HG03139 (cell line): ENCODE data around the gene CROCC.

Experiments
- ATAC-seq: cut with Tn5 transposase; IDR thresholded peaks from one replicate; pipeline ENCODE4 v1.9.1; 2021; ENCODE audit not compliant: unreplicated experiment

Gene CROCC

DNA sequence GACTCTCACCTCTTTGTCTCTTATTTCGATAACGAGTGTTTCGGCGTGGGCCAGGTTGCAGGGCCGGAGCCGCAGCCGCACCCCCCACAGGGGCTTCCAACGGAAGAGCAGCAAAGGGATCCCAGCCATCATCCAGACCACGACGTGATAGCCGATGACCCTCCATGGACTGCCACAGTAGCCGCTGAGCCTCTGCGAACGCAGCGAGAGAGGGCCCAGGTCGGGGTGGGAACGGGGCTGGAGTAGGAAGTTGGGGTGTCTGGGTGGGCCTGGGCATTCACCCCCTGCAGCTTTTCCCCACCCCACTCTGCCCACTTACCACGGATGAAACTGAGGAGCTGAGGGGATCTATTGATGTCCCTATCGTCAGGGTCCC is 83.6 kb downstream of the CROCC start:
- ATAC-seq: no peak

DNA sequence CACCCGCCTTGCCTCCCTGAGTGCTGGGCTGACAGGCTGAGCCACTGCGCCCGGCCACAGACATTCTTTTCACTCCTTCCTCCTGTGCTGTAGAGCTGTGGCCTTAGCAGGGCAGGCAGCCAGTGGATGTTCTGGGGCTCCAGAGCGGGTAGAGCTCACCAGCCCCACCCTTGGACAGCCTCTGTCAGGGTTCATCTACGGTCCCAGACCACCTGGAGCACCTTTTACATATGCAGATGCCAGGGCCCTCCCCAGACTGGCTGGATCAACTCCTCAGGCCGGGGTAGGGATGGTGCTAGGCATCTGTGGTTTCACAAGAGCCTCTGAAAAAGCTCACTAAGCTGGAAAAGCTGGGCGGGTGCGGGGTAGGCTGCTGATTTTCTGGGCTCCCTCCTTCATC is 85.4 kb downstream of the CROCC start:
- ATAC-seq: no peak

DNA sequence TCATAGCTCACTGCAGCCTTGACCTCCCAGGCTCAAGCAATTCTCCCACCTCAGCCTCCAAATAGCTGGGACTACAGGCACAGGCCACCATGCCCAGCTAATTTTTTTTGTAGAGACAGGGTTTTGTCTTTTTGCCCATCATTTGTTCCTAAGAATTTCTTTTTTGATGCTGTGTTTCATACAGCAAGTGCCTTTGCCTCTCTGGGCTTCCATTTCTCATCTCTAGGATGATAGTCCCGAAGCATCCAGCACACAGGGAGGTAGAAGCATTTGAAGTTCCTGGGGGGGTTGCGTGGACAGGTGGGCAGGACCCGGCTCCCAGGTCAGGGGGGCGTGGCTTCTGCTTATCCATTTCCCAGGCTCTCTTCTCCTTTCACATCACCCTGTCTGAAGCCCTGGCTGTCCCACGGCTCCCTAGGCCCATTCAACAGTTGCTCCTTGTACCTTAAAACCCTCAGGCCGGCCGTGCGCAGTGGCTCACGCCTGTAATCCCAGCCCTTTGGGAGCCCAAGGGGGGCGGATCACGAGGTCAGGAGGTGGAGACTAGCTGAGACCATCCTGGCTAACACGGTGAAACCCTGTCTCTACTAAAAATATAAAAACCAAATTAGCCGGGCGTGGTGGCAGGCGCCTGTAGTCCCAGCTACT is 86.6 kb downstream of the CROCC start:
- ATAC-seq: no peak

DNA sequence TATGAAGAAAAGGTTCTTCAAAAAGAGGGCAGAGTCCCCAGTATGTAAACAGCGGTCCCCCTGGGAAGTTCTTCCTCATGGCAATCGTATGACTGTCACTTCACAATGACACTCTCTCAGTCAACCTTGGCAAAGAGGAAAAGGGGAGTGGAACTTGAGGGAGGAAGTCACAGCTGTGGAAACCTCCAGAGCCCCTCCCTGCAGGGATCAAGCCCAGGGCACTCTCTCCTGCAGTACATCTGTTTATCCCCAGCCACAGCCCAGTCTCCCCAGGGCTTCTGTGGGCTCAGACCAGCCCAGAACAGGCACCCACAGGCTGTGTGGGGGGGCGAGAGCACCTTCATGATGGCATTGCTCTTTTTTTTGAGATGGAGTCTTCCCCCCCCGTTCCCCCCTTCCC is 88.0 kb downstream of the CROCC start:
- no peak for ATAC-seq

DNA sequence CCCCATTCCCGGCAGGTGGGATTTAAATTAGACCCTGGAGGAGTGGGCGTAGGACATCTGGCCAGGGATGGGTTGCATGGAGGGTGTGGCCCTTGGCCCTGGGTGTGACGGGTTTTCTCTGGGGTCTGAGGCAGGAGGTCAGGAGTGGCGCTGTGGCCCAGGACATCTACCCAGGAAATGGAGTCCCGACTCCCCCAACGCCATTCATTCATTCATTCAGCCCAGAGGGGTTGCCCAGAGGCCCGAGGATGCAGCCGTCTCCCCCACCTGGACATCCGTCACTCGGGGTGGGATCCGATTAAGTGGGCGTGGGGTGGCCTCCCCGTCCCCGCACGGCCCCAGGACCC is 89.3 kb downstream of the CROCC start:
- peak; percentile 5 for ATAC-seq

DNA sequence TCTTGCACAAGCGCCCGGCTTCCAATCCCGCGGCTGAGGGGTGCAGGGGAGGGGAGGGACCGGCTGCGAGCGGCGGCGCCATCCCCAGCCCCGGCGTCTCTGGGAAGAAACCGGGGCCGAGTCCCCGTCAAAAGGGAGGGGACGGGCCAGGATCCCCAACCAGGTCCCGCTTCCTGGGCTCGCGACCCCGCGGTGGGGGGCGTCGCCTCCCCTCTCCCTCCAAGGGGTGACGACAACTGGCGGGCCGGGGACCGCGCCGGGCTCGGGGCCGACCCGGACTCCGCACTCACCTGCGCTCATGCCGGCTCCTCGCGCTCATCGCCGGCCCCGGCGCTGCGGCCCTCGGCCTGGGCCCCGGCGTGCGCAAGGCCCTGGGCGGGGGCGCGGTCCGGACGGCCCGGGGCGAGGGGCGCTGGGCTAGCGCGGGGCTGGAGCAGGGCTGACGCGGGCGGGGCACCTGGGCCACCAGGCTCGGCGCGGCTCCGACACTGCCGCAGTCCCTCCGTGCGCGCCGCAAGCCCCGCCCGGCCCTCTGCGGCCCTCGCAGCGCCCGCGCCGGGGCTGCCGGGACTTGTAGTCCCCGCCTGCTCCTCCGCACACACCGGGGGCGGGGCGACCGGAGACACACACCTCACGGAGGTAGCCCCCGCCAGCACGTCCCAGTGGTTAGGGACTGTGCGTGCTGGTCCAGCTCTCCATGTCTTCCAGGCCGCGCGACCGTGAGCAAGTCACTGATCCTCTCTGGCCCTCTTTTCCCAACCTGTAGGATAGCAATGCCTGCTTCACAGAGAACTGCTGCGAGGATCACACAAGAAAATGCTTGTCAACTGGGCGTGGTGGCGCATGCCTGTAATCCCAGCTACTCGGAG is 89.9 kb downstream of the CROCC start, which contains the start of gene ATP13A2:
Gene ATP13A2, minus strand, starts transcription at position 490 of the 869 bp plus-strand sequence. Its CDS starts 190 bp downstream, at position 300.
- peak; percentile 78 for ATAC-seq

DNA sequence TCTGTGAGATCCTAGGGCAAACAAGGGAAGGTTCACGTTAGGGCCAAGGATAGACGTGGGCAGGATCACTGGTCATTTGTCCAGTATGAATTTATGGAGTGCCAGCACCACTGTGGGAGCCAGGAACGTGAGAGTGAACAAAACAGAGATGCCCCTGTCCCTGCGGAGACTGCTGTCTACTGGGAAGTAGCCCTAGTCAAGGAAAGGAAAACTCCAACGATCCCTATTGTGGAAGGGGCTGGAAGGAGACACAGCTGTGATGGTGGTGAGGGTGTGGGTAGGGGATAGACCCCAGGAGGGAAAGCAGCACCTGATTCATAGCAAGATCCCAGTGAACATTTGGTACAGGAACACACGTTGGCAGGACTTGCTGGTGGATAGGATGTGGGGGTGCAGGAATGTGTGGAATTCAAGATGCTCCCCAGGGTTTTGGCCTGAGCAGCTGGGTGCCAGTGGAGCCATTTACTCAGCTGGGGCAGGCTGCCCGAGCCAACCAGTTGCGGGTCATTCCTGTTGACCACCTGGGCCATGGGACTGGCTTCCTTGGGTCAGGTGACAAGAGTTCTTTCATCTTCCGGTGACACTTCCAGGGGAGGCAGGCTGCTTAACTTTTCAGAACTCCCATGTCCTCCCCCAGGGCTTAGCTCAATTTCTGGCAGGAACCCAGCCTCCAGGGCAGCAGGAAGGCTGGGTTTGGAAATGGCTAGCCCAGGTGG is 91.2 kb downstream of the CROCC start:
- no peak for ATAC-seq

DNA sequence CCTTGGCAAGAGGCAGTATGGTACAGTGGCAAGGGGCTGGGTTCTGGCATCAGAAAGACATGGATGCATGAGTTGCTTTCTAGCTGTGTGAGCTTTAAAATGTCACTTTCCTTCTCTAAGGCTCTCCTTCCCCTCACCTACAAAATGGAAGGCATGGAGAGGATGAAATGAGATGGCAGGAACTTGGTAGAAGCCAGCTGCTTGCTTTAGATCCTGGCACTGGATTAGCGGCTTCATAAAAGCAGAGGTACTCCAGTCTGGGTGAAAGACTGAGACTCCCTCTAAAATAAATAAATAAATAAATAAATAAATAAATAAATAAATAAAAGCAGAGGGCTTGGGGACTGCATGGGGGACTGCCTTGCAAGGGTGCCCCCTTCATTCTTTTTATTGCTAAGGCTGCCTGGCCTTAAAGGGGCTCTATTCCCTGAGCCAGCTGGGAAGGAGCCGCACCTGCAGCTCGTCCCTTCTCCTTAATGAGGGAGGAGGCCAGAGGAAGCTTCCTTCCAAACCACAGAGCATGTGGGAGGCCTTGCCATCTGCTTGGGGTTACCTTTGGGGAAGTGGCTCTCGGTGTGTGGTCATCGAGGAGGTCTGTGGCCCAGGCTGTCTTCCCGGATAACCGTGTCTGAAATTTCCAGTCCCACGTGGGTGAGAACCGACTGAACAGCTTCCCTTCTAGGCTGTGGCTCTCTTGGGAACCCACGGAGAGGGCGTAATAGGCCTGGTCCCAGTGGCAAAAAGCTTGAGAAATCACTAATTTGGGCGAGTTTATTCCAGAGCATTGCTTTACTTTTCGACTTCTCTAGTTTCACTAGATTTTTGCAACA is 92.0 kb downstream of the CROCC start:
- ATAC-seq: no peak

DNA sequence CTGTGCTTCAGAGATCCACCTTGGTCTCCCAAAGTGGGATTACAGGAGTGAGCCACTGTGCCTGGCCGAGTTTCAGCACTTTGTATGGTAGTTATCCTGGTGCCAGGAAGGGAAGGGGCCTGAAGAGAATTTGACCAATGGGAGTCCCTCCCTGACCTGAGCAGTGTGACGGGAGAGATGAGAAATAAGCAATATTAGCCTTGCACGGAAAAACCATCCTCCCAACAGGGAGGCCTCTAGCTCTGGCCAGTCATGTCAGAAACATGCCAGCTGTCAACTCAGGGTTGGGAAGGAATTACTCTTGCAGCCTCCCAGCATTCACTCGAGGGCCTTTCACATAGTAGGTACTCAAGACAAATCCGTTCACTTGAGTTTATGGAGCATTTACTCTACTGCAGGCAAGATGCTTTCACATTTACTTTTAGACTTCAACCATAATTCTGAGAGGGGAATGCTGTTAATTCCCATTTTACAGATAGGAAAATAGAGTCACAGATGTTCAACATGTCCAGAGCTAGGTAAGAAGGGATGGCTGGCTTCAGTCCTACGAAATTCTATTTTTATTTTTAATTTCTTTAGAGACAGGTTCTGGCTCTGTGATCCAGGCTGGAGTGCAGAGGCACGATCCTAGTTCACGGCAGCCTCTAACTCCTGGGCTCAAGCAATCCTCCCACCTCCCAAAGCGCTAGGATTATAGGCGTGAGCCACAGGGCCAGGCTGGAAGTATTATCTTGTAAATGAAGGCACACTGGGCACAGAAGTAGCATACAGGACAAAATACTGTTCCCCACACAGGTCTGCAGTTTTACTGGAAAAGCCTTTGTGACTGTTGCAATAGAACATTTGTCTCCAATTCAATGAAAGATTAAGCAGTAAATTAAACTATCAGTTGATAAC is 93.2 kb downstream of the CROCC start:
- ATAC-seq: no peak

DNA sequence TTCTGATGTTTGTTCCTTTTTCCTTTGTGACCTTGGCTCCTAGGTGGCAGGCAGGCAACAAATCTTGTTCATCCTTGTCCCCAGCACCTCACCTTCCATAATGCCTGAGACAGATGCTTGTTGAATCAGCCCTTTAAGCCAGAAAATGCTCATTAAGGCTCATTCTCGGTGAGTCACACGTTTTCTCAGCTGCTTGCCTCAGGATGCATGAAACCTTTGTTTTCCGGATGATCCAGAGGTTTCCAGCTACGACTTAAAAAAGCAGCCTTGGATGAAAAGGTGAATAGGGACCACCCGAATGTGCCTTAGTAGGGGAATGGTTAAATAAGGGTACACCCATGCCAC is 94.6 kb downstream of the CROCC start:
- ATAC-seq: no peak

DNA sequence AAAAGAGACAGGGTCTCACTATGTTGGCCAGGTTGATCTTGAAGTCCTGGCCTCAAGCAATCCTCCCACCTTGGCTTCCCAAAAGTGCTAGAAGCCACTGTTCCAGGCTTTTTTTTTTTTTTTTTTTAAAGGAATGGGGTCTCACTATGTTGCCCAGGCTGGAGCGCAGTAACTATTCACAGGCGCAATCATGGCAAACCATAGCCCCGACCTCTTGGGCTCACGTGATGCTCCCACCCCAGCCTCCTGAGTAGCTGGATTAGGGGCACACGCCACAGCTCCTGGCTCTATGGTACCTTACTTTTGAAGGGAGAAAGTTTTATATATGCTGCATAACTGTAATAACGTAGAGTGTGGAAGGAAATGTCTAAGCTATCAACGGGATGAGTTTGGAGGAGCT is 95.7 kb downstream of the CROCC start:
- no peak for ATAC-seq

DNA sequence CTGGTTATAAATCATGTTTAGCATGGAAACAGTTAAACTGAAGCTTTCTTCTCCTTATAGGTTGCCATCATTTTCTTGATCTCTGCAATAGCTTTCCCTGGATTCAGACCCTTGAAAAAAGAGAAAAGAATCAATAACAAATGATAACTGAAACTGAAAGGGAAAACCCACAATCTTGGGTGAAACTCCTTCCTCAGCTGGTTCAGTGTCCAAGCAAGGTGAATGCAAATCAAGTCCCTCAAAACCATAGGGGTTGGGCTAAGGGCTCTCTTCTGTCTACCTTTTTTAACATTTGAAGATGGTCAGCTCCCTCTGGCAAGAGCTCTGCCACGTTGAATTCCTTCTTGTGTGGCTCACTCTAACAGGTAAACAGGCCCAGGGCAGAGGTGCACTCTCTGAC is 97.1 kb downstream of the CROCC start:
- ATAC-seq: no peak

DNA sequence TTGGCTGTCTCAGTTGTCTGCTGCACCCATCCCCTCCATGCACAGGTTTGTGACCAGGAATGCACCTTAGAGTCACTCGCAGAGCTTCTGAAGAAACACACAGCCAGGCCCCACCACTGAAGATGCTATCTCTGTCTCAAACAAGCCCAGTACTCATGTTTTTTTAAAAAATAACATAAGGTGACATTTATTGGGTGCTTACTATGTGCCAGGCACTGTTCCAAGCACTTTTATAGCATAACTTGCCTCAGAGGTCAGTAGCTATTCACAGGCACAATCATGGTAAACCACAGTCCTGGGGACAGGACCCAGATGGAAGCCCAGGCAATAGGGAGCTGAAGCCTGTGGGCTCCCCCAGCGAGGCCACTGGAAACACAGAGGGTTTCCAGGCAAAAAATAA is 98.8 kb downstream of the CROCC start:
- no peak for ATAC-seq

DNA sequence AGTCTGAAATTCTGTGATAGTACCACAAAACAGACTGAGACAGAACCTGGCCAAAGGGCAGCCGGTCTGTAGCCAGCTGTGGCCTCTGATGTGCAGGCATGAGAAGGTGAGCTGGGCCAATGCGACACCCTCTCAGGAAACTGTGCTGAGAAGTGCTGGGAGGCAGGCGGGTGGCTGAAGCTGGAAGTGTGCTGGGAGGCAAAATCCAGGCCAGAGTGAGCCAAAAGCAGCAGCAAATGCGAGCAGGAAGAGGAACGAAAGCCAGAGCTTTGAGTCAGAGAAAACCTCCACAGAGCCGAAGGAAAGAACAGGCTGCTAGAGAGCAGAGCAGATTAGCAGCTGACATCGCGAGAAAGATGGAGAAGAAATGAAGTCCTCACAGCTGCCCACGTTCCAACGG is 100.2 kb downstream of the CROCC start:
- no peak for ATAC-seq
